HG03045 (cell line): ENCODE results near the gene ARL8A.
"Not testable (repeated sequence)": the region's sequence is repeated elsewhere in the genome, so short reads cannot be mapped to it uniquely, and the experiment has no call there.

Source experiments
- ATAC-seq: cut with Tn5 transposase; IDR thresholded peaks from one replicate; pipeline ENCODE4 v1.9.1; 2021; ENCODE audit warnings: mild to moderate bottlenecking, moderate library complexity; ENCODE audit not compliant: unreplicated experiment

The ARL8A gene

DNA sequence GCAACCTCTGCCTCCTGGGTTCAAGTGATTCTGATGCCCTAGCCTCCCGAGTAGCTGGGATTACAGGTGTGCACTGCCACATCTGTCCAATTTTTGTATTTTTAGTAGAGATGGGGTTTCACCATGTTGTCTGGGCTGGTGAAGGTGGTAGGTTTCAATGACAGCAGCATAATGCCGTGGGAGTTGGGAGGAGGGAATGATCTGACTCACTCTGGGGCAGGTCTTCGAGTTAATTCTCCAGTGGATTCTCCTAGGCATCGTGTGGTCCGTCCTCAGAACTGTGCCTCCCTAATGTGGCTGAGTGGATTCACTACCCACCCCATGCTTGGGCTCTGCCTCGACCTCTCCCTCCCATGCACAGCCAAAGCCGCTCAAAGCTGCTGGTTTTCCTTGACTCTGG is 23.5 kb downstream of the ARL8A start:
- no peak for ATAC-seq

DNA sequence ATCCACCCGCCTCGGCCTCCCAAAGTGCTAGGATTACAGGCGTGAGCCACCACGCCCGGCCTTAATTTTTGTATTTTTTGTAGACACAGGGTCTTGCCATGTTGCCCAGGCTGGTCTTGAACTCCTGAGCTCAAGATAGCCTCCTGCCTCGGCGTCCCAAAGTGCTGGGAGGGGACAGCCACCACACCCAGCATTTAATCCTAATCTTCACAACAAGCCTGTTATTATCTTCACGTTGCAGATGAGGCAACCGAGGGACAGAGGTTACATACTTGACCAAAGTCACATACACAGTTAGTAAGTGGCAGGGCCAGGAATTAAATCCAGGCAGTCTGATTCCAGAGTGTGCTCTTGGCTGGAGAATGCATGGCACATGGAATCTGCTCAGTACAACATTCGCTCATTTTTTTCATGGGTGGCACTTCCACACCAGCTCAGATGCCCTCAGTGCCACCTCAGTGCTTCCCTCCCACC is 26.6 kb downstream of the ARL8A start:
- ATAC-seq = no peak

DNA sequence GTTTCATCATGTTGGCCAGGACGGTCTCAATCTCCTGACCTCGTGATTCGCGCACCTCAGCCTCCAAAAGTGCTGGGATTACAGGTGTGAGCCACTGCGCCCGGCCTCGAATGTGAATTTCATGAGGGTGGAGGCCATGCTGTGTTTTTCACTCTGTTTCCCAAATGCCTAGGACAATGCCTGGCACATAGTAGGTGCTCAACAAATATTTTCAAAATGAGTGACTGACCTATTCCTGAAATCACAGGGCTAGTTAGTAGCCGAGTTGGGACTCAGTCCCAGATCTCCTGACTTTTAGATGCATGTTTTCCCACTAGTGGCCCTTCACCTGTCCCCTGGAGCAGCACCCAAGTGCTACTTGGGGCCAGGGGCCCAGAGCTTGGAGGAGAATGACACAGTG is 28.2 kb downstream of the ARL8A start:
- ATAC-seq = no peak

DNA sequence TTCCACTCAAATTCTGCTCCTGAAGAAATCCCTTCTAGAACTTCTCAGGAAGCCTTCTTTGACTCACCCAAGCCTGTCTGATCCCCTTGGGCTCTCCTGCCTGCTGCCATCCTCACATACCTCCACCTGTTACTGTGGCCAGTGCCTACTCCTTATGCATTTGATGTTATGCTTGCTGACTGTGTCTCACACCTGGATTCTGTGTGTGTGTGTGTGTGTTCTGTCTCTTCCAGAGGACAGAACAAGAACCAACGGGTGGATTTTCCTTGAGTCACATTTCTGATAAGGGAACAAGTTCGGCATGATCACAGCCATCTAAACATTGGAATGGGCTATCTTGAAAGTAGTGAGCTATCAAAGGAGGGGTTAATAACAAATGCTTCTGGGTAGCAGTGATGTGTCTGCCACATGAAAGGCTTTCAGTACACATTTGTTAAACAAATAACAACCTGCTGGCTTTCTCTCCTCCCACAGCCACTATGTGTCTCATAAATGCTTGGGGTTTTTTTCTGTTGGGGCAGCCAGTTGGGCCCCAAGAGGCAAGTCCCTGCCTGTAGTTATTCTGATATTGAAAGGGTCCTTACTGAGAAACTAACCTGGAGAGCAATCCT is 30.7 kb downstream of the ARL8A start:
- ATAC-seq = no peak

DNA sequence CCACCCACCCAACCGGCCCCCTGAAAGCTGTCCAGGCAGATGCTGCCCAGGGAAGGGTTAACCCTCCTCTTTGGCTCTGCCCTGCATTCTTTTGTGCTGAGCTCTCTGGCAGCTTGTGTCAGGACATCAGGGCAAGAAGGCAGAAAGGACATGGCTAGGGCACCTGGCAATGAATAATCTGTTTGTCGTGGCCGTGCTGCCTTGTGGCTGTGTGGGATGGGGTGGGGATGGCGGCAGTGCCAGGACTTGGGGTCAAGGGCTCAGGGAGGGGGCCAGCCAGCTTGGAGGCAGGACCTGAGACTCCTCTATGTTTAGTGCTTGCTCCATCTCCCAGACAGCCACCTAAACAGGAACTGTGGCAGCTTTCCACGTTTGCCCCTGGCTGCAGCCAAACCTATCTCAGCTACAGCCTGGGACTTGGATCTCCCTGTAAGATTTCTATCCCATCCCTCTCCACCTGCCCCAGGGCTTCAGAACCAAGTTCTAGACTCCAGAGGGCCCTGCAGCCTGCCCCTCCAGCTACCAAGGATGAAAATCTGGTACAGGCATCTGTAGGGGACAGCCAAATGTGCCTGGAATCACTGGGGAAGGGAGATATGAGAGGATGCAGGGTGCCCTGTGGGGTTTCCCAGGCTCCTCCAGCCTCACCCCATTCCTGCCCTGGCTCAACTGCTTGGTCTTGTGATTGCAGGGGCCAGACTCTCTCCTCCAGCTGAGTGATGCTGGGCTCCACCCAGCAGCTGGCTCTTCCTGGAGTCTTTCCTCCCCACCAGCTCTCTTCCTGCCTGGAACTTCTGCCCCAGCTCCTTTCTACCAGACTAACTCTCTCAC is 31.5 kb downstream of the ARL8A start:
- ATAC-seq = no peak

DNA sequence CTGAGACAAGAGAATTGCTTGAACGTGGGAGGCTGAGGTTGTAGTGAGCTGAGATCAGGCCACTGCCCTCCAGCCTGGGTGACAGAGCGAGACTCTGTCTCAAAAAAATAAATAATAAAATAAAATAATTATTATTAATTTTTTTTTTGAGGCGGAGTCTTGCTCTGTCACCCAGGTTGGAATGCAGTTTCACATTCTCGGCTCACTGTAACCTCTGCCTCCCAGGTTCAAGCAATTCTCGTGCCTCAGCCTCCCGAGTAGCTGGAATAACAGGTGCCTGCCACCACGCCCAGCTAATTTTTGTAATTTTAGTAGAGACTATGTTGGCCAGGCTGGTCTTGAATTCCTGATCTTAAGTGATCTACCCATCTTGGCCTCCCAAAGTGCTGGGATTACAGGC is 32.9 kb downstream of the ARL8A start:
- ATAC-seq = not testable (repeated sequence)

DNA sequence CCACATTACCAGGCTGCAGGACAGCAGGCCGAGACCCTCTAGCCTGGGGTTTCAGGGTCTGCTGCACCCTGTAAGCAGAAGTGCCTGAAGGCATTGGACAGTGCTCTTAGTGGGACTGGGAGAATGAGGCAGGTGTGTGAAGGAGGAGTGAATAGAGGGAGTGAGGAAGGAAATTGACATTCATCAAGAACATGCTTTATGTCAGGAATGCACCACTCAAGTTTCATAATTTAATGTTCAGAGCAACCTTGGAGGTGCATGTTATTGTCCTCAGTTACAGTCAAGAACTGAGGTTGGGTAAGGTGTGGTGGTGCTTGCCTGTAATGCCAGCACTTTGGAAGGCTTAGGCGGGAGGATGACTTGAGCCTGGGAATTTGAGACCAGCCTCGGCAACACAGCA is 33.6 kb downstream of the ARL8A start:
- ATAC-seq = no peak

DNA sequence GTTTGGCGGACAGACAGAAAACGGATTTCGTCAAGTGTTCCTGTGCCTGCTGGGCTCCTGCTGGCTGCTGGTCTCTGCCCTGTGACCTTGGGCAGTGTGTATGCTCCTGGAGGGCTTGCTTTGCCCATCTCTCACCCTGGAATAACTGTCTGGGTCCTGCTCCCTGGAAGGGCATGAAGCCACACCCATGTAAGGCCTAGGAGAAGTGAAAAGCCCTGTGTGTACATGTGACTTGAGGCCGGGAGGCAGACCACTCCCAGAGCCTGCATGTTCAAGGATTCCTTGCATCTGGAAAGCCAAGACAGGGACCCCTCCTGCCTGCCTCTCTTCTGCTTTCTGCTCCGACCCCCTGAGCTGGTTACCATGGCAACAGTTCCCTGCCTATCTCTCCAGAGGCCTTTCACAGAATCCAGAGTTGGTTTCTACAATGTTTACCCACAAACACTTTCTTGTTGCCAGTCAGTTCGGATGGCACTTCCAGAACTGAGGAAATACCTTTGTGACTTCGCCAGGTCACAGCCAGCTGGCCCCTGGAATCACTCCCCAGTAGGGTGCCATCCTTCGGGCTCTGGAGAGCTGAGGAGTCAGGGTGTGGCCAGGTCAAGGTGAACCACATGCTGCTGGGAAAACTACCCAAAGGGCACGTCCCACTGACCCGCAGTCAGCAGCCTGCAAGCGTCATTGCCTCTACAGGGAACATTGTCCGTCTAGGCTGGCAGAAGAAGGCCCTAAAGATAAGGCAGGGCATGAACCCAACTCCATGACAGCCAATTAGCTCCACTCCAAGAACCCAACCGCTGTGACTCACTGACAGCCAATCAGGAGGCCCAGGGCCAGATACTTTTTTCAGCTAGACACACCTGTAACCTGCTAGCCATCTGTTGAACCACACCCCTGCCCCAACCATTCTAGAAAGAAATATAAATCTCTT is 36.5 kb downstream of the ARL8A start:
- no peak for ATAC-seq

DNA sequence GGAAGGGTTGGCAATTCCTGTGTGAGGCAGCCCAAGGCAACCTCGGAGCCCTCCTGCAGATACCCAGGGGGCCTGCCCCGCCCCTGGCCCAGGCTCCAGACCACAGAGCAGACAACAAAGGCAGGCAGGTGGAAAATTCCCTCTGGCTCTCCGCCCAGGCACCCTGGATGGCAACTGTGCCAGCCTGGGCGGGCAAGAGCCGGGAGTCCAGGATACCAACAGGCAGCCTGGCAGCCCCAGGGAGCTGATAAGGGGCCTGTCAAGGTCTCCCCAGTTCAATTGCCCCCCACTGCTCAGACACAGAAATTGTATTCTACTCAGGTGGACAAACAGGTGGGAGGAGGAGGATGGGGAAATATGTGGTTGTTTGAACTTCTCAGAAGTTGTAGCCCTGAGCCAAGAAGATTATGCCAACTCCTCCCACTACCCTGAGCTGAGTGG is 37.2 kb downstream of the ARL8A start:
- ATAC-seq = no peak

DNA sequence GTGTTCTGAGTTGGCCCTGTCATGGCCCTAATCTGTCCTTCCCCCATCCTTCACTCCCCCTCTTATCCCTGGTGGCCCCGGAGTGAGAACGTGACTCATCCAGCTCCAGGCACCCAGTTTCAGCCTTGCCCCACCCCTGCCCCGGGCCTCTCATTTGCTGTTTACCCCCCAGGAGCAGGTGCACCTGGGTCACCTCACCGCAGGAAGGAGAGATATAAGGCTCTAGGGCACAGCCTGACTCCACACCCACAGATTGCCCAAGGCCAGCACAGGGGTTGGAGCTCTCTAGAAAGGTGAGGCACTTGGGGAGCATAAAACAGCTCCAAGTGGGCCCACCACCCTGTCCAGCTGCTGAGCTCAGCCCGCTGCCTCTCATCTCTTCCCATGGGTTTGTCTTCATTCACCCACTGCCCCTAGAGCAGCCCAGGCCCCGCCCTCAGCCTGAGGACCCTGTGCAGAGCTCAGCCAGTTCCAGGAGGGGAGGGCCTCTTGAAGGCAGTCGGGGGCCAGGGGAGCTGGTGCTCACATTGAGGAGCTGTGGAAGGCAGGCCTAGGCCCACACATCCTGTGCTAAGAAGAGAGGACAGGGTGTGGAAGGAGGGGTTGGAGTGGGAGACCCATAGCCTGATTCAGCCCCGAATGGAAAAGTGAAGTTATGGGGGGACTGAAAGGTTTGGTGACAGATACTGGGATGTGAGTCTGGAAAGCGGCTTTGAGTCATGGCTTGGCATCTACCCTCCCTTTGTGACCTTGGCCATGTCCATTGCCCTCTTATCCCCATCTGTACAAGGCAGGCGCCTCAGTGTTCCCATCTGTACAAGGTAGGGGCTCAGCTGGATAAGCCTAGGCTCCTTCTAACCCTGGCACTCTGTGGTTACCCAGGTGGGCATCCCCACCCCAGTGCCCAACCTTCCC is 37.9 kb downstream of the ARL8A start:
- ATAC-seq = no peak

DNA sequence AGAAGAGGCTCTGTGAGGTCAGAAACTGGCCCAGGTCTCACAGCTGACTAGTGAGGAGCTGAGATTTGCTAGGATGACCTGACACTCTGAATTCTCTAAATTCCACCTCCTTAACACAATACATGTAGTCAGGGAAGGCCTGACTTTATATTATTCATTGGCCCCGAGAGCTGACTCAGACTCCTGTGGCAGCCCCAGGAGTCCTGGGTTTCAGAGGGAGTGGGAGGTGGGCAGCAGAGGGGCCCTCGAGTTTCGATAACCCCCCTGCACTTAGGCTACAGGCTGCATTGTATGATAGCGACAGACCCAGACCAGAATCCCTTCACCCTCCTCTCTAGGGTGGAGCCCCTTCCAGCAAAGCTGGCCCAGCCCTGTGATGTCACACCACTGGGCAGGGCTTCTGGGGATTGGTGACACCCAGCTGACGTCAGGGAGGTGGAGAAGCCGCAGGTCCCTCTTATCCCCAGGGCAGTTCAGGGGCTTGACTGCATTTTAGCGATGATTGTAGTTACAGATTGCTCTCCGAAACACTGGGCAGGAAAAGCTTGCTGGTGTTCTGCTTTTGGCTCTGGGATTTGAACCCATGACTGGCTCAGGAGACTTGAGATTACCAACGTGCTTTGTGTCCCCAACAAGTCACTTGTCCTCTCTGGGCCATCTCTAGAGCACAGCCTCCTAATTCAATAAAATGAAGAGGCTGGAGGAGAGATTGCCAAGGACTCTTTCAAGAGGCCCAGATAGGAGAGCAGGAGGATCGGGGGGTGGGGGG is 38.8 kb downstream of the ARL8A start:
- ATAC-seq = no peak

DNA sequence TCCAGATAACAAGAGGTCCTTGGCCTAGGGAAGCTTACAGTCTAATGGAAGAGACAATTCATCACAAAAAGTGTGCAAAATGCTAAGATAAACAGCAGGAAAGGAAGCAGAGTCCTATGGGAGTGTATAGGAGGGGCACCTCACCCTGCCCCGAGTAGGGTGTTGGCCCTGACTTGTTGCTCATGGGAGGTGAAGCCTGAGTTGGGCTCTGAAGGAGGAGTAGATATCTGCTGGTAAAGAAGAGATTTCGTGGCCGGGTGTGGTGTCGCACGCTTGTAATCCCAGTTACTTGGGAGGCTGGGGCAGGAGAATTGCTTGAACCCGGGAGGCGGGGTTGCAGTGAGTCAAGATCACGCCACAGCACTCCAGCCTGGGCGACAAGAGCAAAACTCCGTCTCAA is 40.5 kb downstream of the ARL8A start:
- no peak for ATAC-seq

DNA sequence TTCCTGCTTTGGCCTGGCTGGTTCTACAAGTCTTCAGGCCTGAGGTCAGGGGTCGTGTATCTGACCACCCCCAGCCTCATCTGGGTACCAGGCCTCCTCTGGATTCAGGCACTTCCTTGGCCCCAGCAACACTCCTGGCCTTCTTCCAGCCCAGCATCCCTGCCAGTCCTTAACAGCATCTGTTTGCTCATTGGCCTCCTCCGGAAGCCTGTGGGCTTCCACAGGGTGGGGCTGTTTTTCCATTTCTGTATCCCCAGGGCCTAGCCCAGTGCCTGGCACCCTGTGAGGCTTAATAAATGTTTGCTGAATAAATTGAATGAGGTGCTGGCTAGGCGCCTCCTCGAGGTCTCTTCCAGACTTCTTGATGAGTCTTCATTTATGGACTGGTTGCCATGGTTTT is 43.4 kb downstream of the ARL8A start:
- ATAC-seq = no peak

DNA sequence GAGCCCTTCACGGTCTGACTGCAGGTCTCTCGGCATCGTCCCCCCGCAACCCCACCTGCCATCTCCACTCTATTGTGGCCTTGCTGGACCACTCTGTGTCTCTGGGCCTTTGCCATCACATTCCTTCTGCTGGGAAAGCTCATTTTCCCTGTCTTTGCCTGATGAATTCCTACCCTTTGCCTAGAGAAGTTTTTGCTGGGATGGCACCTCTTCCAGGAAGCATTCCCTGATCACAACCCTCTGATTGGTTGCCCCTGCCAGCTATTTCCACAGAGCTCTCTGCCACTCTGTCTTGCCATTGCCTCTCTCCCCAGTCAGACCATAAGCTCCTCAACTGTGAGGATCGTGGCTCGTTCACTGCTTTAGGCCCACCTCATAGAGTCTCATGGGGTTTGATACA is 50.7 kb downstream of the ARL8A start:
- no peak for ATAC-seq

DNA sequence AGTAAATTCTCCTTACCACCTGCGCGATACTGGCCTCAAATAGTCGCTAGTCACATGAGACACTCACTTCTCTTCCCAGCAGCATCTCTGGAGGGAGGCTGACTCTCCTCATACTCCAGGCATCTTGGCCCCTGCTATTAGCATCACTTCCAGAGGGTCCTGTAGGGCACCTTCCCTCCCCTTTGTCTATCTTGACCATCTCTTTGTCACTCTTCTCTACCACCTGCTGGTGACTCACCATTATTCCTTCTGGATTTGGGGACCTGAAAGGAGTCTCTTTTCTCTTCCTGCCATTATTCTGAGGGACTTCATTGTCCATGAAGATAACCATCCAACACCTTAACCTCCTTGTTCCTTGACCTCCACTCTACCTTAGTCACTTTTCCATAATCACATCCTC is 53.5 kb downstream of the ARL8A start:
- no peak for ATAC-seq

DNA sequence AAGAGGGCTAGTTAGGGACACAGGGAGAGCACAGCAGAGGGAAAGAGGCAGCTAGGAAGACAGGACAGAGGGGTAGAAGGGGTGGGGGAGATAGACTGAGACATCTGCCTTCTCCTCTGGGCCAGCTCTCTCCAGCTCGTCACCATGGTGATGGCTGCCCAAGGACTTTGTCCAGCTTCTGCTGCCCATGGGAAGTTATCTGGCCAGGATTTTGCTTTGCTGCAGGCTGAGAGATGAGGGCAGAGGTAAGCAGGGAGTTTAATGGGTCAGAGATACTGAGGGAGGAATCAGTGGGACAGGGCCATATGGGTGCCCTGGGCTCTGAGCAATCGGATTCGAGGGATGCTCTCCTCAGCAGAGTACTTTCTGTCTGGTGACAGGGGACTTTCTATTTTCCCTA is 56.3 kb downstream of the ARL8A start:
- ATAC-seq = no peak

DNA sequence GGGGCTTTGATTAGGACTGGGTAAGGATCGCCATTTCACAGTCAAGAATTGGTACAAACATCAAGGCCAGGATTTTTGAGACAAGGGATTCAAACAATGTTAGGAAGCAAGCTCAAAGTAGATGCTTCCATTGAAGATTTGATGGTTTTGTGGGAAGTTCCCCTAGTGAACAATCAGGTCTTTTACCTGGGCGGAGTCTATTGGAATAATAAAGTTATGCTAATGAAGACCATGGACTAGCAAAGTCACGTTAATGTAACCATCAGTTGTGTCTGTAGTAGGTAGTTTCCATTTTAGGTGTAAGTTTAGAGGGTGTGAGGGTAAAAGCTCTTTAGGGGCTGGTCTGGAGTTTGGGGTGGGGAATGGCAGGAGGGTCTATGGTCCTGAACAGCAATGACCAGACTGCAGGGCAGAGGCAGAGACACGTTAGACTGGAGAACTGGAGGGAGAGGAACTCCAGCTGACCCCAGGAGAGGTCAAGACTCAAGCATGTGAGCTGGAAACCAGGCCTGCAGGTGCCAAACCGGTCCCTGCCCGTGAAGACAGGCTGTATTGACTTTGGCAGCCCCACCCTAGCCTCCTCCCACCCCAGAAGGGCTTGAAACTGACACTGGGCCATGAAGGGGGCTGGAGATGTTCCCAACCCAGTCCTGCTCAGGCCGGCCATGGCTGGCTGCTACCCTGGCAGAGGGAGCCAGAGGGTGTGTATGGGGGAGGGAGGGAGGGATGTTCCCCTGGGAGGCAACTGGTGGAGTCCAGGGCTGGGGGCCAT is 57.8 kb downstream of the ARL8A start:
- ATAC-seq = no peak

DNA sequence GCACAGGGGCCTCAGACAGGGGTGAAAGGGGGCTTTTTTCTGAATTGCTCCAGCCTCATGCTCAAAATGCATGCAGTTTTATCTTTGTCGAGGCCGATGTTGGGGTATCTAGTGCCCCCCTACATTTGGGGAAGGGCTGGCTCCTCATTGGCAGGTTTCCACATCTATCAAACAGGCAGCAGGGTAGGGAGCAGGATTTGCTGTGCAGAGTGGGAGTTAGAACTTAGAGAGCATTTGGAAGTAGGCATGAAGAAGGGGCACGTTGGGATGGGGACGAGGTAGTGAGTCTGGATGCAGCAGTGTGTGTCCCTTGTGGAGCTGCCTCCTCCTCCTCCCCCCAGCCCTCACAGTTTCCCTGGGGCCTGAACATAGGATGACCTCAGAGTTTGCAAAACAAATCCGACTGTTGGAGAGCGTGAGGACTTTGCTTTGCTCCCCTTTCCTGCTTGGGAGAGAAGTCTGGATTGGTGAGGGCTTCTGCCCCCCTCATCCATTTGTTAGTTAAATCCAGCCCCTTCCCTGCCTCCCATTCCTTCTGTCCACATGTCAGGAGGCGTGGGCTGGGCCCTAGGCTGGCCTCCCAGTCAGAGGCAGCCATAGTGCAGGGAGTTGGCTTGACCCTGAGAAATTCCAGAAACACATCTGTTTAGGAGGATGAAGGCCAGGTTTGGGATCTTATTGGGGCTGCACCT is 58.7 kb downstream of the ARL8A start:
- ATAC-seq = no peak
